CD4-positive, alpha-beta T cell treated with Interleukin-10 for 1 hour (primary cell): ENCODE data around the gene SPN.
"Not testable (repeated sequence)": the region's sequence is repeated elsewhere in the genome, so short reads cannot be mapped to it uniquely, and the experiment has no call there.

ENCODE experiments used
- DNase-seq: peaks from one replicate; pipeline ENCODE4 v3.0.0-alpha.2; 2020

Gene SPN

DNA sequence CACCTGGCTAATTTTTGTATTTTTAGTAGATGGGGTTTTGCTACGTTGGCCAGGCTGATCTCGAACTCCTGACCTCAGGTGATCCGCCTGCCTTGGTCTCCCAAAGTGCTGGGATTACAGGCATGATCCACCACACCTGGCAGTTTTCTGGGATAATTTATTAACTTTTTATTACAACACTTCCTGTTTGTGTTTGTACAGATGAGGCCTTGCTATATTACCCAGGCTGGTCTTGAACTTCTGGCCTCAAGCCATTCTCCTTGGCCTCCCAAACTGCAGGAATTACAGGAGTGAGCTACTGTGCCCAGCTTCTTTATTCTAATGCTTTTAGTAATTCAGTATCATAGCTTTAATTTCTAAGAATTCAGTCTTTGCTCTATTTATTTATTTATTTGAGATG is 16.1 kb upstream of the SPN start:
- no peak for DNase-seq

DNA sequence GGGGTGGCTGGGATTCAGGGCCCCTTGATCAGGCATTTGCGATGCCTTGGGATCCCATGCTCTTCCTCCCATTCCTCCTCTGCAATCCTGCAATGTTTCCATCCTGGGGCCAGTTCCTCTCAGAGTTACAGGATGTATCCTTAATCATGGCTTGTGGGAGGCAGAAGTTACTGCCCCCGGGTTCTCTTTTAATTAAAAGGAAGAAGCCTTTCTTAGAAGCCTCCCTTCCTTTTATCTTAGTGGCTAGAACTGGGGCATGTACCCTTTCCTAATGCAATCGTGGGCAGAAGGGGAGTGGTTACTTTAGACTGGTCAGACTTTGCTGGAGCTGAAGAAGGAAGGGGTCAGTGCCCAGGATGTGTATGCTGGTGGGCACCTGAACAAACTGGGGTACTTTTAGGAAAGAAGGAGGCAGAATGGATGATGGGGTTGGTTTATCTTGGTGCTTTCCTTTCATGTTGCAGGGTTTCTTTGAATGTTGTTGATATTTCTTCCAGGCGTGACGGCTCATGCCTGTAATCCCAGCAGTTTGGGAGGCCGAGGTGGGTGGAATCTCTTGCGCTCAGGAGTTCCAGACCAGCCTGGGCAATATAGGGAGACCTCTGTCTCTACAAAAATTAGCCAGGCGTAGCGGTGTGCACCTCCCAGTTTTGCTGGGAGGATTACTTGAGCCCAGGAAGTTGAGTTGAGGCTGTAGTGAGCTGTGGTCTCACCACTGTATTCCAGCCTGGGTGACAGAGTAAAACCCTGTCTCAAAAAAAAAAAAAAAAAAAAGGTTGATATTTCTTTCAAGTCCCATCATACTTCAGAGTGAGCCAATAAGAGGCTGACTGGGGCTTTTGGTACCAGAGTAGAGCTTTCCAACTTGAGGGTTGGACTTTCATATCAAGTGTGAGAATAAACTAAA is 13.2 kb upstream of the SPN start:
- DNase-seq, result no peak

DNA sequence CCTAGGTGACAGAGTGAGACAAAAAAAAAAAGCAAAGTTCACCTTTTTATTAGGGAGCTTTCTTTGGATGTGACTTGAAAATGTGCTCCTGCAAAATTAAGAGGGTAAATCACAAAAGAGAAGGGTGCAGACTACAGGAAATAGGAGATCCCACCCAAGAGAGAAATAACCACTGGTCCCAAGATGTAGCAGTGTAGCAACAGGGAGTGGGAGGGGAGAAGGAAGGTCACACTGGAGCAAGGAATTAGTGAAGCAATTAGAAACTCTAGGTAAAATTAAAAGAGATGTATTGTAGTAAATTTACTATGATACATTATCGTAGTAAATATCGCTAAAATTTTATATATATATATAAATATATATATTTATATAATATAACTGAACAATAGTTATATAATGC is 12.3 kb upstream of the SPN start:
- no peak for DNase-seq

DNA sequence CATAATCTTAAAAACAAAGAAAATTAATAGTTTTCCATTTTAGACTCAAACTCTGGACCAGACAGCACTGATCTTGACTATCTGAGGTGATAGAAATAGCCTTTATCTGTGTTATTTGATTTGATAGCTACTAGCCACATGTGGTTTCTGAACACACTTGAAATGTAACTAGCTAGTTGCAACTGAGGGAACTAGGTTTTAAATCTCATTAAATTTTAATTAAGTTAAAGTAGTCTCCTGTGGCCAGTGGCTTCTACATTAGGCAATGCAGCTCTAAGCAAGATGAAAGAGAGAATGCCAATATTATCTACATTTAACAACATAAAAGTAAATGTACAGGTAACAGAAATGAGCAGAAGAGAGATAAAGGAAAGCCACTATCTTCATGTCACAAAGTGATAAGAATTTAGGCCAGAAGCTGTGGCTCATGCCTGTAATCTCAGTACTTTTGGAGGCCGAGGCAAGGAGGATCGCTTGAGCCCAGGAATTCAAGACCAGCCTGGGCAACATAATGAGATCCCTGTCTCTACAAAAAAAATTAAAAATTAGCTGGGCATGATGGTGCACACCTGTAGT is 11.2 kb upstream of the SPN start:
- no peak for DNase-seq

DNA sequence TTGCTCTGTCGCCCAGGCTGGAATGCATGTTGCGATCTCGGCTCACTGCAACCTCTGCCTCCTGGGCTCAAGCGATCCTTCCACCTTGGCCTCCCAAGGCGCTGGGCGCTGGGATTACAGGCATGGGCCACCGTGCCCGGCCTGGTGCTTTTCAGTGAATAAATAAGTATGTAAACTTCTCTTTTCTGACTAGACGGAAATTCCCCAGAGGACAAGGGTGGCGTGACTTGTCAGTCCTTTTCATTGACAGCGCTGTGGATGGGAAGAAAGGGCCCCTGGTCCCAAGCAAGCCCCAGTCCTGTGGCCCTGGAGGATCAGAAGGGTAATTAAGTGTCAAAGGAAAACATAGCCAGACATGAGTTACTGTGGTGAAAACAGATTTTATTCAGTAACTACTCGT is 9.6 kb upstream of the SPN start:
- DNase-seq, result no peak

DNA sequence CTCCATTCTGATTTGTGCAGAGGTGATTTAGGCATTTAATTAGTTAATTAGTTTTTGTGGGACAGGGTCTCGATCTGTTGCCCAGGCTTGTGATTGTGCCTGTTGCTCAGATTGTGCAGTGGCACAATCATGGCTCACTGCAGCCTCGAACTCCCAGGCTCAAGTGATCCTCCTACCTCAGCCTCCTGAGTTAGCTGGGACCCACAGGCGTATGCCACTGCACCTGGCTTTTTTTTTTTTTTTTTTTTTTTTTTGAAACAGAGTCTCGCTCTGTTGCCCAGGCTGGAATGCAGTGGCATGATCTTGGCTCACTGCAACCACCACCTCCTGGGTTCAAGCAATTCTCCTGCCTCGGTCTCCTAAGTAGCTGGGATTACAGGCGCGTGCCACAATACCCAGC is 9.2 kb upstream of the SPN start:
- DNase-seq, result not testable (repeated sequence)

DNA sequence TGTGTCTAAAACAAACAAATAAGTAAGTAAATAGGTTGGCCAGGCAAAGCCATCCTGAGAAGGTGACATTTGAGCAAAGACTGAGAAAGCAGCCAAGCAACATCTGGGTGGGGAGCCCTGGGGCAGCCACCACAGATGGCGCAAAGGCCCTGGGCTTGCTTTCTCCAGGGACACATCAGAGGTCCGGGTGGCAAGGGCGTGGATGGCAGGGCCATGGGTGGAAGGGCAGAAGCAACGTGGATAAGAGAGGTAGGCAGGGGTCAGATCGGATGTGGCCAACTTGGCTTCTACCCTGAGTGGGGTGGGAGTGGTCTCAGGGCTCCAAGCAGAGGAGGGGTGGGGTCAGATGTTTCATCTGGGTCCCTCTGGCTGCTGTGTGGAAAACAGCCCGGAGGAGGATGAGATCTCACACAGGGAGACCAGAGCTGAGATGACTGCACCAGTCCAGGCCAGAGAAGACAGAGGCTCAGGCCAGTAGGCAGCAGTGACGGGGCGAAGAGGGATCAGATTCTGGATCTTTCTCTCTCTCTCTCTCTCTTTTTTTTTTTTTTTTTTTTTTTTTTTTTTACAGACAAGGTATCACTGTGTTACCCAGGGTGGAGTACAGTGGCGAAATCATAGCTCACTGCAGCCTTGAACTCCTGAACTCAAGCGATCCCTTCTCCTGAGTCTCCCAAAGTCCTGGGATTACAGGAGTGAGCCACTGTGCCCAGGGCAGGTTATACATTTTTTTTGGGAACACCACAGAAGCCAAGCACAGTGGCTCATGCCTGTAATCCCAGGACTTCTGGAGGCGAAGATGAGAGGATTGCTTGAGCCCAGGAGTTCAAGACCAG is 6.1 kb upstream of the SPN start:
- no peak for DNase-seq

DNA sequence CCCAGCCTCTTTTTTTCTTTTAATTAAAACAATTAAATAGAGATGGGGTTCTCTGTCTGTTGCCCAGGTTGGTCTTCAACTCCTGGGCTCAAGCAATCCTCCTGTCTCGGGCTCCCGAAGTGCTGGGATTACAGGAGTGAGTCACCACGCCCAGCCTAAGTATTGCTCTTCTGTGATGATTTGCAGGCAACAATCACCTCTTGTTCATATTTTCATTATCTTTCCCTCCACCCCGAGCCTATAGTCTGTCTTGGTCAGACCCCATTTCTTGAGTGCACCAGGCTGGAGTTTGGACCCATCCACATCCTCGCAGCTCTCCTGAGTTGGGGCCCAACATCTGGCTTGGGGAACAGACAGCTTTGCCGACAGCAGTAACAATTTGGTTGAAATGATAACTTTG is 4.3 kb upstream of the SPN start:
- DNase-seq, result no peak

DNA sequence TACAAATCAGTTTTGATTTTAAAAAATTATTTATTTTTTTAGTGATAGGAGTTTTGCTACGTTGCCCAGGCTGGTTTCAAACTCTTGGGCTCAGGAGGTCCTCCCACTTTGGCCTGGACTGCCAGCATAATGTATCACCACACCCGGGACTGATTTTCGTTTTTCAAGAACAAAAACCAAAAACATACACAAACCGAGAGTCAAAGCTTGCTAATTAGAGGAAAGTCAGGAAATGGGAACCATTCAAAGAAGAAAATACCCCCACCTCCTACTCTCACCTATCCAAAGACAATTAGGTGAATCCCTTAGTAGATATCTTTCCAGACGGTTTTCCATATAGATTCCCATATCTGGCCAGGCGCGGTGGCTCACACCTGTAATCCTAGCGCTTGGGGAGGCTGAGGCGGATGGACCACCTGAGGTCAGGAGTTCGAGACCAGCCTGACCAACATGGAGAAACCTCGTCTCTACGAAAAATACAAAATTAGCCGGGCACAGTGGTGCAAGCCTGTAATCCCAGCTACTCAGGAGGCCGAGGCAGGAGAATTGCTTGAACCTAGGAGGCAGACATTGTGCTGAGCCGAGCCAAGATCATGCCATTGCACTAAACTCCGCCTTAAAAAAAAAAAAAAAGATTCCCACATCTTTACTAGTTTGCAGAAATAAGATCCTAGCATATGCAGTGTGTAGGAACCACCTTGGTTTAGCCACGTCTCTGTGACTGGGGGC is 883 bp upstream of the SPN start:
- DNase-seq, result no peak

DNA sequence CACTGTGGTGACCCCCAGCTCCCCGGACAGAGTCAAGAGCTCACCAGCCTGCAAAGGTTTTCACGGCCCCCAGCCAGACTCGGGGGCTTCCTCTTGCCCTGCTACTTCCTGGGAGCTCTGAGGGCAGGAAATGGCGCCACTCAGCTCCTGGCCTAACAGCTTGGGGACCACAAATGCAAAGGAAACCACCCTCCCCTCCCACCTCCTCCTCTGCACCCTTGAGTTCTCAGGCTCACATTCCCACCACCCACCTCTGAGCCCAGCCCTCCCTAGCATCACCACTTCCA is 375 bp upstream of the SPN start:
- peak; percentile 59 for DNase-seq

DNA sequence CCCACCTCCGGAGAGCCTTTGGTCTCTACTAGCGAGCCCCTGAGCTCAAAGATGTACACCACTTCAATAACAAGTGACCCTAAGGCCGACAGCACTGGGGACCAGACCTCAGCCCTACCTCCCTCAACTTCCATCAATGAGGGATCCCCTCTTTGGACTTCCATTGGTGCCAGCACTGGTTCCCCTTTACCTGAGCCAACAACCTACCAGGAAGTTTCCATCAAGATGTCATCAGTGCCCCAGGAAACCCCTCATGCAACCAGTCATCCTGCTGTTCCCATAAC is 702 bp downstream of the SPN start:
- no peak for DNase-seq

DNA sequence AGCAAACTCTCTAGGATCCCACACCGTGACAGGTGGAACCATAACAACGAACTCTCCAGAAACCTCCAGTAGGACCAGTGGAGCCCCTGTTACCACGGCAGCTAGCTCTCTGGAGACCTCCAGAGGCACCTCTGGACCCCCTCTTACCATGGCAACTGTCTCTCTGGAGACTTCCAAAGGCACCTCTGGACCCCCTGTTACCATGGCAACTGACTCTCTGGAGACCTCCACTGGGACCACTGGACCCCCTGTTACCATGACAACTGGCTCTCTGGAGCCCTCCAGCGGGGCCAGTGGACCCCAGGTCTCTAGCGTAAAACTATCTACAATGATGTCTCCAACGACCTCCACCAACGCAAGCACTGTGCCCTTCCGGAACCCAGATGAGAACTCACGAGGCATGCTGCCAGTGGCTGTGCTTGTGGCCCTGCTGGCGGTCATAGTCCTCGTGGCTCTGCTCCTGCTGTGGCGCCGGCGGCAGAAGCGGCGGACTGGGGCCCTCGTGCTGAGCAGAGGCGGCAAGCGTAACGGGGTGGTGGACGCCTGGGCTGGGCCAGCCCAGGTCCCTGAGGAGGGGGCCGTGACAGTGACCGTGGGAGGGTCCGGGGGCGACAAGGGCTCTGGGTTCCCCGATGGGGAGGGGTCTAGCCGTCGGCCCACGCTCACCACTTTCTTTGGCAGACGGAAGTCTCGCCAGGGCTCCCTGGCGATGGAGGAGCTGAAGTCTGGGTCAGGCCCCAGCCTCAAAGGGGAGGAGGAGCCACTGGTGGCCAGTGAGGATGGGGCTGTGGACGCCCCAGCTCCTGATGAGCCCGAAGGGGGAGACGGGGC is 1.3 kb downstream of the SPN start:
- peak; percentile 48 for DNase-seq

DNA sequence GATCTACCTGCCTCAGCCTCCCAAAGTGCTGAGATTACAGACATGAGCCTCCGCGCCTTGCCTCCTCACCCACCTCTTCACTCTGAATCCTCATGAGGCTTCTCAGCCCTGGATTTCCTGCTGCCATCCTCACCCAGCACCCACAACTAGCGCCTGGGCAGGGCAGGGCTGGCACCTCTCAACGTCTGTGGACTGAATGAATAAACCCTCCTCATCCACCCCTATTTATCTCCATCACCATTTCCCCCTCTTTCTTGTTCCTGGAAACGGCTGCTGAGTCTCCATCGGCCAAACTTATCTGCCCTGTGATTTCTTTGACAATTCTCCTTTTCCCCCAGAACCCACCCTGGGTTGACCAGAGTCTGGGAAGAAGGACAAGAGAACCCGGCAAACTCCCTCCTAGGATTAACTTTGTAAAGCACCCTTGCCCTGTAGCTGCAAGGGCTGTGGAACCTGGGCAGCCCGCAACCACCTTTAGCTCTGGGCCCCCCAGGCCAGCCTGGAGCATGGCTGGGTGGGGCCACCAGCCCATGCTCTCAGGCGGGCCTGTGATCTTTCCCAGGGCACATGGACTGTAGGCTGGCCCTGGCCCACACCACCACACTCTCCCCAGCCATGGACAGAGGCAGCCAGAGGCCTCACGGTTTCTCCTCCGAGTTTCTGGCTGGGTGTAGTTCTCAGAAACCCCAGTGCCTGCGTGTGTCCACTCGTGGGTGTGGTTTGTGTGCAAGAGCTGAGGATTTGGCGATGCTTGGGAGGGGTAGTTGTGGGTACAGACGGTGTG is 2.4 kb downstream of the SPN start:
- peak; percentile 38 for DNase-seq

DNA sequence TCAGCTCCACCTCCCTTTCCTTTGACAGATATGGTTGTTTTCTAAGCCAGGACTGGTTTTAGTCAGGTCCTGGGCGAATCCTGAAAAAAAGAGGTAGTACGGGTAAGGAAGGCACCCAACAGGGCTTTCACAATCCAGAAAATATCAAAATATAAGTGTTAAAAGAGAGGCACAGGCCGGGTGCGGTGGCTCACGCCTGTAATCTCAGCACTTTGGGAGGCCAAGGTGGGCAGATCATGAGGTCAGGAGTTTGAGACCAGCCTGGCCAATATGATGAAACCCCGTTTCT is 4.2 kb downstream of the SPN start:
- not testable (repeated sequence) for DNase-seq

DNA sequence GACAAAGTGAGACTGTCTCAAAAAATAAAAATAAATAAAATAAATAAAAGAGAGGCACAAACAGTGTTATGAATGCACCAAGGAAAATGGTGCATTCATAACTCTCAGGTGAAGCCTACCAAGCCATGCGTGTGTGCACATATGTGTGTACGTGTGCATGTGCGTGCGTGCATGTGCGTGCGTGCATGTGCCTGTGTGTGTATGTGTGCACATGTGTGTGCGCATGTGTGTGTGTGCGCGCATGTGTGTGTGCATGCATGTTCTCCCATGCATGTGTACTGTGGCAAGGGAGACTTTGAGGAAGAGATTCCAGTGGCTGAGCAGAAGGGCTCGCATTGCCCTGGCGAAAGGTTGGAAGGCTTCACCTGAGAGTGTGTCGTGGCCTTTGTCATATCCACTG is 4.7 kb downstream of the SPN start:
- DNase-seq, result no peak

DNA sequence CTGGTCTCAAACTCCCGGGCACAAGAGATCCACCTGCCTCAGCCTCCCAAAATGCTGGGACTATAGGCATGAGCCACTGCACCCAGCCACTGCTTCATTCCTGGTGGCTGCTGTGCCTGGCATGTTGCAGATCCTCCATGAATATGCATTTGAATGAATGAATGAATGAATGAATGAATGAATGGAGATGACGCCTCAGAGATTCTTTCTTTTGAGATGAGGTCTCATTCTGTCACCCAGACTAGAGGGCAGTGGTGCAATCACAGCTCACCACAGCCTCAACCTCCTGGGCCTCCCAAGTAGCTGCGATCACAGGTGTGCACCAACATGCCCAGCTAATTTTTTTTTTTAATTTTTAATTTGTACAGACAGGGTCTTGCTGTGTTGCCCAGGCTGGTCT is 5.2 kb downstream of the SPN start:
- DNase-seq, result no peak

DNA sequence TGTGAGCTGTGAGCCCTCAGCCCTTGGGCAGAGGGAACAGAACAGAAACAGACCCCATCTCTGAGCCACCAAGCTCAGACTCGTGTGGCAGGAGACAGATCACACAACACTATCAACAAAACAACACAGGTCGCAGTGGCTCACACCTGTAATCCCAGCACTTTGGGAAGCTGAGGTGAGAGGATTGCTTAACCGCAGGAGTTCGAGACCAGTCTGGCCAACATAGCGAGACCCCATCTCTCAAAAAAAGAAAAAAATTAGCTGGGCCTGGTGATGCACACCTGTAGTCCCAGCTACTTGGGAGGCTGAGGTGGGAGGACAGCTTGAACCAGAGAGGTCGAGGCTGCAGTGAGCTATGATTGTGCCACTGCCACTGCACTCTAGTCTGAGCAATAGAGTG is 10.5 kb downstream of the SPN start:
- no peak for DNase-seq

DNA sequence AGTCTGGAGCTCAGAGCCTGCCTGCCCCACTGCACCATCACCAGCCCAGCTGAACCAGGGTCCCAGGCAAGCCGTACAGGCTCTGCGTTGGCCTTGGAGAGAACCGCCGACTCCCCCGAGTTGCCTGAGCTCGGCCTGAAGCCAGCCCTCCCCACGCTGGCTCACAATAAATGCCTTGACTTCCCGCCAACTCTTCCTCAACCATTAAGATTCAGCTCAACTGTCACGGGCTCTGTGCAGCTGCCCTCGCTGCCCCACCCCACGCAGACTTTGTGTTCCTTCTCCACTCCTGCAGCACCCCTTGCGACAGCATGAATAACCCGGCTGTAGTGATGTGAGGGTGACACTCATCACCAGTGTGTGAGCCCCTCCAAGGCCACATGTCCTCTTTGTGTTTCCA is 11.1 kb downstream of the SPN start:
- DNase-seq, result no peak

DNA sequence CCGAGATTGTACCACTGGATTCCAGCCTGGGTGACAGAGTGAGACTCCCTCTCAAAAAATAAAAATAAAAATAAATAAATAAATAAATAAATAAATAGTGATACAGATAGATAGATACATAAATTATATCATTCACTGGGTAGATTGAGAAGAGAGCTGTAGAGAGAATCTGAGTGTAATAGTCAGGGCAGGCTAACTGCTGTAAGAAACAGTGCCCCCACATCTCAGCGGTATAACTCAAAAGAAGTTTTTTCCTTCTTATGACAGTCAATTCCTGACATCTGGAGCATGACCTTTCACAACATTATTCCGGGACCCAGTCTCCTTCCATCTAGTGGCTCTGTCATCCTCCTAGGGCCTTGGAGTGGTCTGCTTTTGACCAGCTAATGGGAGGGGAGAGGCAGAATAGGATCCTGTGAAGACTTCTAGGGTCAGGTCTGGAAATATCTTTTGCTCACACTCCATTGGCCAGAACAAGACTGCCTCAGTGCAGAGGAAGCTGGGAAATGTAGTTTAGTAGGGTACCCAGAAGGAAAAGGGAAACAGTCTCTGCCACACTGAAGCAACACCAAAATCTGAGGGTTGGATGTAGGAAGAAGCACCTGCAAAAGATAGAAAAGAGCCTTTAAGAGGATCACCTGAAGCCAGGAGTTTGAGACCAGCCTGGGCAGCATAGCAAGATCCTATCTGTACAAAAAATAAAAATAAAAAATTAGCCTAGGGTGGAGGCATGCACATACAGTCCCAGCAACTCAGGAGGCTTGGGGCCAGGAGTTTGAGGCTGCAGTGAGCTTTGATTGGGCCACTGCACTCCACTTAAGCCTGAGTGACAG is 13.0 kb downstream of the SPN start:
- DNase-seq, result peak; percentile 50

DNA sequence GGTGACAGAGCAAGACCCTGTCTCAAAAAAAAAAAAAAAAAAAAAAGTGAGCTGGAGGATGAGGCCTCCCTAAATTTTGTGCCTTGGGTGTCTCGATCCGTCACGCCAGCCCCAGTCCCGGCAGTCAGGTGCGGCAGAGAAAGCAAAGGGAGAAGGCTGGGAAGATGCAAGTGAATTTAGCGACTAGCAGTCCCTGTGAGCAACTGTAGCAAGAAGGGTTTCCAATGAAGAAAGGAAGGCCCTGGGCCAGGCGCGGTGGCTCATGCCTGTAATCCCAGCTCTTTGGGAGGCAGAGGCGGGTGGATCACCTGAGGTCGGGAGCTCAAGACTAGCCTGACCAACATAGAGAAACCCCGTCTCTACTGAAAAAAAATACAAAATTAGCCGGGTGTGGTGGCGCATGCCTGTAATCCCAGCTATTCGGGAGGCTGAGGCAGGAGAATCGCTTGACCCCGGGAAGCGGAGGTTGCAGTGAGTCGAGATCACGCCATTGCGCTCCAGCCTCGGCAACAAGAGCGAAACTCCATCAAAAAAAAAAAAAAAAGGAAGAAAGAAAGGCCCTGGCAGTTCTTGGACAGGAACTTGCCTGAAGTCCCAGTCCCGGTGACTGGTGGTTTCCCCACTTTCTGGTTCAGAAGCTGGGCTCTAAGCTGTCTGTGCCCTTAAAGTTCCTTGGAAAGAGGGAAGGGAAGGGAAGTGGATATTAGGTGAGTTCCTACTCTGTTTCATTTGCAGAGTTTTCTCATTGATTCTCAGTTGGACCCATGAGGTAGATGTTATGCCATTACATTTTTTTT is 14.1 kb downstream of the SPN start:
- DNase-seq, result no peak
